Renal cortex interstitium (tissue), 11 donors: Measurements from ENCODE around the gene DAB1. TPM values are rescaled to one million over a fixed set of nuclear protein-coding genes. Genes with fewer than 3 reads are reported as not detected.

ENCODE experiments used
- DNase-seq, 11 donors: peaks; one replicate each; pipeline ENCODE4 v3.0.0-alpha.2; 2013; ENCODE audit warnings: low read depth in 9 of 11, low spot score in 4 of 11; ENCODE audit errors: extremely low read depth in 1 of 11
- polyA plus RNA-seq, 3 donors: library from polyadenylated mRNA; unstranded; fragments of 120-200 nt; gene quantifications; one replicate each; pipeline ENCODE4 v1.2.1, GENCODE V29; 2013; ENCODE audit not compliant: insufficient read length in 3 of 3

Gene DAB1
- polyA plus RNA-seq, 3 donors, result 5.3 to 8.4 (median 6.3) TPM

- no peak for DNase-seq
These were observed 437.5 kb downstream of the DAB1 start for GRCh38 chr1:56986397-56986796.

DNA sequence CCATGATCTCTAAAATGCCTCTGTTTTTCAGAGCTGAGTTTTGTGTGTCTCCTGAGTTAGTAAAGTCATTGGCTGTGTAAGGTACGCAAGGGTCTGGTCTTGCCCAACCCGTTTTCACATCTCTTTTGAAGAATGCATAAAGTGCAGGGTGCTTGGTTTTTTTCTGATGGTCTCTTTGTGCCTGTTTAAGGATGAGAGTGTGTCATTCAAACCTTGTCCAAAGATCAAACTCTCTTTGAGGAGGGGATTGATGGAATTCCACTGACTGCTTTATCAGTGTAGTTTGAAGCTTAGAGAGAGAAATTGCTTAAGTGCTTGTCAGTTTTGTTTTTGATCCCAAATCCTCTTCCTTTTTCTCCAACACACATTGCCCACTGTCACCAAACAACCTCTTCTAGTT is 438.0 kb downstream of the DAB1 start:
- no peak for DNase-seq

DNA sequence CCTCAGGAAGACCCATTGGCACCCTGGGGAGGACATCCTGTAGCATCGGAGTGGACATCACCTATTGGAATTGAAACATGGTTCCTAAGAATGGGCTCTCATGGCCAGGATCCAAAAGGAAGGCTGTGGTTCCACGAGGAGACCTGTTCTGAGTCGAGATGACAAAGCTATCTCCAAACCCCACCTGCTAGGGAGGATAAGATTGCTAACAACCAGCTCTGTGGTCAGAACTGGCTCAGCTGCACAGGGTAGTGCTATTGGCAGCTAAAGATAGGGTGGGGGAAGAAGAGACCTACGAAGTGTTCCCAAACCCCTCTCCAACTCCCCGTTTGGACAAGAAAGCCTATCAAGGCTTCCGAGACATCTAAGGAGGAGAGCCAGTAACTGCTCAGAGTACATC is 440.4 kb downstream of the DAB1 start:
- no peak for DNase-seq

DNA sequence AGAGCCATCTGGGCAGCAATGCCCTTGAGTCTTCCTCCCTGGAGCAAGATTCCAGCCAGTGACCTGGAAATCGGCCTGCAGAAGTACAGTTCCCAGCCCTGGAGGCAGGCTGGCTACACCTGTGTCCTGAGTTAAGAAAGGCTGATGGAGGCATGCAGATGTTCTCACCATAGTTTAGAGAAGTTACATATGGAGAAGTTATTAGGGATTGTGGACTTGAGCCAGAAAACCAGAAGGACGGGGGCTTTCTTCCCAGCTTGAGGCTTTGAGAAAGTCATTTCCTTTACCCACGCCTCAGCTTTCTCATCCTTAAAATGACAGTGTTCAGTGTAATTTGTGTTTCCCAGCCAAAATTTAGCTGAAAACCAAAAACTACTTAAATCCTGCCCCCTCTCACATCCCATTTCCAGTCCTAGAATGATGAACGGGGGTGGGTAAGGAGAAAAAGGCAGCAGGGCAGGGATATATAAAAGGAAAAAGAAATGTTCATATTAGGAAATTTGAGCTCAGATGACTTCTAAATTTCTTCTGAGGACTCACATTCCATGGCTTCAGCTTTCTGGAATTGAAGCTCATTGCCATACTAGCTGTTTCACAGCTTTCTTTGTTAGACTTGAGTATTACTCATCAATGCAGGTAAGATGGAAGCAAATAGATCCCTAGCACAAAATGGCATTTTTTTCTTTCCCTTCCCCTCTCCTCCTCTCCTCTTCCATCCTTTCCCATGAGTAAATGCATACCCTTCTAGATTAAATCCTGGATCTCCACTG is 443.7 kb downstream of the DAB1 start:
- no peak for DNase-seq

DNA sequence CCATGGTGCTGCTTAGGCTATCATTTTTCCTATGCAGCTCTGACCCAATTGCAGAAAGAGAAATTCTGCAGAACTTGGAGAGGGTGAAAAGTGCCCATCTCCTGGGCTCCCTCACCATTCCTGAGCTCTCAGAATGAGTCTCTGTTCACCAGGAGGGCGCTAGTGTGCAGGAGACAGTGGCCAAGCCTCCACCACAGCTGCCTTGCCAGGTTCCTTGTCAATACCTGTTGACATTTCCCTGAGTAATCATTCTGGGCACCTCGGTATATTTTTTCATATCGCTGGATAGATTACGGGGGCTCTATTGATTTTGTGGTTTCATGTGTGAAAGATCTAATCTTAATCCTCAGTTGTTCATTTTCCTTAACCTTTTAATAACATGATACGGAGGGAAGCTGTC is 445.0 kb downstream of the DAB1 start:
- DNase-seq, result no peak

GRCh38 chr1:56977910-56978309 is 445.9 kb downstream of the DAB1 start:
- no peak for DNase-seq

GRCh38 chr1:56975446-56975845 is 448.4 kb downstream of the DAB1 start:
- no peak for DNase-seq

DNA sequence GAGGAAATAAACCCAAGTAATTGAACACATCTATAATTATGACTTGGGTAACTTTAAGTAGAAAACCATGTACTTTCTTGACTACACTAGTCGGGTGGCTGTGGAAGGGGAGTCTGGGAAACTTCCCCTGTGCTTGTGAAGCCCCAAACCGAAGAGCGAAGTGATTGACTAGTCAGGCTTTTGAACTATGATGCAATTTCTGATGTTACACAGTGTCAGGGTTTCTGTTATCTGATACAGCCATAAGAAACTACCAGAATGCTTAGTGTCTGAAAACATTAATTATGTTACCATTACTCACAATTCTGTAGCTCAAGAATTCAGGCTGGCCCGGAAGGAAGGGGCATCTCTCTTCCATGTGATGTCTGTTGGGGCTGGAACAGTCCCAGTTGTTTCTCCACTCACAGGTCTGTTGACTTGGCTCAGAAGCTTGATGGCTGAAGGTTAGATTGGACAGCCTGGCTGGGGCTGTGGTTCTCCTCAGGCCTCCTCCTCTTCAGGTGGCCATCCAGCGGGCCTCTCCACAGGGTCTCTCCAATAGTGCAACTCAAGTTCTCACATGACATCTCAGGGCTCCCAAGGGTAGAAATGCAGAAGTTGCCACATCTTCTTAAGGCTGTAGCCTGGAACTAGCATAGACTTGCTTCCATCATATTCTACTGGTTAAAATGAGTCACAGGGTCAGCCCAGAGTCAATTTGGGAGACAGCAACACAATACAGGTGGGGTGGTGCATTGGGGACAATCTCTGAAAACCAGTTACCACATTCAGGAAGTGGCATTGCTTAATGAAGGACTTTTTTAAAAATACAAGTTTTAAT is 449.7 kb downstream of the DAB1 start:
- DNase-seq, result no peak

- no peak for DNase-seq
These were observed 450.9 kb downstream of the DAB1 start for GRCh38 chr1:56972976-56973375.

GRCh38 chr1:56970280-56970679 is 453.6 kb downstream of the DAB1 start:
- no peak for DNase-seq

DNA sequence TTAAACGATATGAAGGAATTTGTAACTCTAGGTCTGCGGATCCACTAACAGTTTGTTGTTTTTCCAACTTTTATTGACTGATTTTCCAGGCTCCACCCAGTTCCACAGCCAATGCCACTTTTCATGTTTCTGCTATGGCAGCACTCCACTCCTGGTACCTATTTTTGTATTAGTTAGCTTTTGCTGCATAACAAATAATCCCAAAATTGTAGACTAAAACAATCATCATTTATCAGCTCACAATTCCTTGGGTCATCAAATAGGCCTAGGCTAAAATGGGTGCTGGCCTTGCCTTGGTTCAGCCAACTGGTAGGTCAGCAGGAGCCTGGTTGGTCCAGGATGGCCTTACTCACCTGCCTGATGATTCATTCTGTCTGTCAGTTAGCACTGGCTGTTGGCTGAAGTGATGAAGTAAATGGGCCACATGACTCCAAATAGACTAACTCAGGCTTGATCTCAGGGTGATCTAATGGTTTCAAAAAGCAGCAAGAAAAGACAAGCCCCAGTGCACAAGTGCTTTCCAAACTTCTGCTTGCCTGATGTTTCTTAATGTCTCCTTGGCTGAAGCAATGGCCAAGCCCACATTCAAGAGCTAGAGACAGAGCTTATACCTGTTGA is 454.9 kb downstream of the DAB1 start:
- DNase-seq, result no peak

DNA sequence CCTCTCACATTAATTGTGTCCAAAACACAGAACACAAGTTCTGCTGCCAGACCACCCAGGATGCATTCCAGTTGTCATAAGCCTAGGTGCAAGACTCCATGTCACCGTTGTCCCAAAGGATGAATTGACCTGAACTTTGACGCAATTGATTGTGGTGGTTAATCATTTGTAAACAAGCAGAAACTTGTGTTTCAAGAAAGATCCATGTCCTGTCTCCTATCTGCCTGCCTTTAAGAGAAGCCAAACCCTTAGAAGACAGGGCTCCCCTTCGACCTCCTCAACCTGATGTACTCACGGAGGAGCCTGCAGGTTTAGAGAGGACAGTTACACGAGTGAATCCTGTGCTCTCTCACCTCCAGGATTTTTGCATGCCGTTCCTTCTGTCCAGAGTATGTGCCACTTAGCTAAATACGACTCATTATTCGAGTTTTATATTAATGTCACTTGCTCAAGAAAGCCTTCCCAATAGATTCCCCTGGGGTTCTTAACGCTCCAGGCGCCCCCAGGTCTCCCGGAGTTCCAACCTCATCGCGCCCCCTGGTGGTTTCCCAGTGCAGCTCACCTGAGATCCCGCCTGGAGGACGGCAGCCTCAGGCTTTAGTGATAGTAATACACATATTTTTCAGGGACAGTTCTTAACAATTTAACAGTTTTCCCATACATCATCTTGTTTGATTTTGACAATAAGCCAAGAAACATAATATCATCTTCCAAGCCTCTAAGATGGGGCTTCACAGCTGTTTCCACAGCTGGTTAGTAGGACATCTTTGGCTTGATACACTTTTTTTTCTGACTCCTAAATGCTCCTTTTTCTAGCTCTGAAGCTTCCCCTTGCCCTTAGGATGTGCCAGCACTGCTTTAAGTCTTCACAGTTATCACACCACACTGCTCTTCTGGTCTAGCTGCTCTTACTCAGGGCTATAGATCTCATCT is 455.7 kb downstream of the DAB1 start:
- DNase-seq, result peak in 2 of 11 donors; percentile 12 to 14

- no peak for DNase-seq
These were observed 456.5 kb downstream of the DAB1 start for GRCh38 chr1:56967355-56967754.

GRCh38 chr1:56966698-56966999 is 457.2 kb downstream of the DAB1 start:
- no peak for DNase-seq

DNA sequence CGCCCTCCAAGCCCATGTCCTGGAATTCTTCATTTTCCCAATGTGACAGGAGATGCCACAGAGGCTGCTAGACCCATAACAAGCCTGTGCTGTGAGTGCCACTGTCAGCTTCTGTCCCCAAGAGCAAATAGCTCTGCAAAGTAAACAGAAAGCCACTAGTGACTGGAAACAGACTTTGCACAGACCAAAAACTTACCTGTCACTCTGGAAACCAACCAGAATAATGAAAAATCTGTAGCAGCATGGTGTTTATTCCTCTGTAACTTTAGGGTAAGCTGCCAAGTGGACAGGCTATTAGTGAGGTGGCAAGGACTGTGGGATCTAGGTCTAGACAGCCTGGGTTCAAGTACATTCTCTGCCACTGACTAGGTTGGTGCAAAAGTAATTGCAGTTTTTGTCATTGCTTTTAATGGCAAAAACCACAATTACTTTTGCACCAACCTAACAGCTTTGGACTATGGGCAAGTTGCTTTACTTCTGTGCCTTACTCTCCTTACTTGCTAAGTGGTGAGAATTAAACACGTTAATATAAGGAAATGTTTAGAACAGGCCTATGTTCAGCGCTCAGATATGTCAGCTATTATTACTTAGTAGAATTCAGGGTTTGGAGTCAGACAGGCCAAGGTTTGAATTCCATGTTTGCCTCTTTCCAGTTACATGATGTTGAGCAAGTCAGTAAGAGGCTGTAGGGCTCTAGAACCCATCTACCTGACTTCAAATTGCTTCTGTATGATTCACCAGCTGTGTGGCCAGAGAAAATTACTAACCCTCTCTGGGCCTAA is 457.8 kb downstream of the DAB1 start, which contains the start of gene C8B:
TSS of gene C8B (minus strand) at position 100 of the 782 bp plus-strand sequence. CDS start at position 33, 67 bp downstream.
- no peak for DNase-seq

- DNase-seq, result no peak
These were observed 458.7 kb downstream of the DAB1 start for GRCh38 chr1:56965191-56965590.

- no peak for DNase-seq
These were observed 459.4 kb downstream of the DAB1 start for GRCh38 chr1:56964349-56965017.

- DNase-seq, result no peak
These were observed 460.2 kb downstream of the DAB1 start for GRCh38 chr1:56963667-56964066.
